Measurements from ENCODE around the gene KLF3. TPM values are rescaled to one million over a fixed set of nuclear protein-coding genes. Genes with fewer than 3 reads are reported as not detected.

The KLF3 gene
- total and polyA plus RNA-seq, 2 of the 4 experiments (the other 2 are of a cell fraction) = 8.2 to 12.6 TPM

- no TSS peak for BruUV-seq (replicated peaks)
- Histone ChIP-seq H3K4me2 (ENCODE audit: low read depth, low read length) (no peak overlapping the region), H3K36me3 (ENCODE audit: control insufficient read depth, insufficient read depth, low read length) (no peaks in the 10 kb centered on the region), H3K9me3 (ENCODE audit: control insufficient read depth, insufficient read depth, low read length) (no peaks in the 10 kb centered on the region), H2AK9ac (replicated peaks; ENCODE audit: low read depth, low read length, poor library complexity) (no peak overlapping the region), H3K4me1 (ENCODE audit: control insufficient read depth, insufficient read depth, low read length) (peaks cover 5% of the 10 kb centered on the region), H4K20me1 (ENCODE audit: insufficient read depth, low read length) (no peaks in the 10 kb centered on the region), H3K9me1 (ENCODE audit: insufficient read depth, low read length) (no peaks in the 10 kb centered on the region), H2BK20ac (ENCODE audit: low read depth, low read length) (no peak overlapping the region), H3K23ac (ENCODE audit: low read depth, low read length) (no peak overlapping the region), H3K27ac (ENCODE audit: insufficient read depth, low read length) (no peak overlapping the region), H3K27me3 (ENCODE audit: control insufficient read depth, insufficient read depth, low read length) (no peaks in the 10 kb centered on the region; the same call in 1 of the 2 replicates), H3K79me1 (ENCODE audit: low read depth in 1 of 2, low read length in 2 of 2) (no peaks in the 10 kb centered on the region), H2AK5ac (ENCODE audit: low read depth, low read length) (no peak overlapping the region), H2BK15ac (ENCODE audit: low read depth, low read length) (no peak overlapping the region), H3K18ac (ENCODE audit: low read depth, low read length) (no peak overlapping the region), H3K4ac (ENCODE audit: low read depth, low read length) (no peak overlapping the region), H4K5ac (ENCODE audit: low read depth, low read length) (no peak overlapping the region), H3K9ac (ENCODE audit: low read depth, low read length) (no peak overlapping the region), H2BK120ac (ENCODE audit: low read depth, low read length) (no peak overlapping the region), H4K8ac (ENCODE audit: low read depth in 2 of 2, low read length in 2 of 2) (no peak overlapping the region), H2AFZ (replicated peaks; ENCODE audit: low read length, poor library complexity) (no peak overlapping the region), H4K91ac (ENCODE audit: insufficient read depth, low read depth, low read length) (no peak overlapping the region), H3K4me3 (ENCODE audit: insufficient read depth, low read depth, low read length) (no peak overlapping the region), H3K56ac (ENCODE audit: extremely low read depth, insufficient read depth, low read length) (no peak overlapping the region), H3K14ac (replicated peaks; ENCODE audit: low read depth, low read length) (no peak overlapping the region), H2BK5ac (ENCODE audit: low read depth, low read length, poor library complexity, severe bottlenecking) (no peak overlapping the region)
- in situ Hi-C loops (cut with MboI; ENCODE audit: low sequenced_read_pairs) (loop anchor here (10.0 kb wide), 1 partner anchor 918 kb away; no protein-coding TSS in a partner anchor), dilution Hi-C loops (cut with HindIII; ENCODE audit: low sequenced_read_pairs, unreplicated experiment) (no loop called here), intact Hi-C loops (cut with micrococcal nuclease) (no loop called here)
- DNase-seq (no peak), ATAC-seq (ENCODE audit: low read depth) (no peak)
- TF ChIP-seq MAZ (IDR thresholded peaks at IDR 0.05; ENCODE audit: borderline replicate concordance, low read depth, low read length) = no peak
- TF ChIP-seq, protein P1, sequence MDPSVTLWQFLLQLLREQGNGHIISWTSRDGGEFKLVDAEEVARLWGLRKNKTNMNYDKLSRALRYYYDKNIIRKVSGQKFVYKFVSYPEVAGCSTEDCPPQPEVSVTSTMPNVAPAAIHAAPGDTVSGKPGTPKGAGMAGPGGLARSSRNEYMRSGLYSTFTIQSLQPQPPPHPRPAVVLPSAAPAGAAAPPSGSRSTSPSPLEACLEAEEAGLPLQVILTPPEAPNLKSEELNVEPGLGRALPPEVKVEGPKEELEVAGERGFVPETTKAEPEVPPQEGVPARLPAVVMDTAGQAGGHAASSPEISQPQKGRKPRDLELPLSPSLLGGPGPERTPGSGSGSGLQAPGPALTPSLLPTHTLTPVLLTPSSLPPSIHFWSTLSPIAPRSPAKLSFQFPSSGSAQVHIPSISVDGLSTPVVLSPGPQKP (IDR thresholded peaks at IDR 0.05; ENCODE audit: borderline replicate concordance, low read depth, low read length) = no peak
- no peak for TF ChIP-seq BHLHE40 (IDR thresholded peaks at IDR 0.05; ENCODE audit: low read depth, low read length)
- no peak for TF ChIP-seq SMC3 (IDR thresholded peaks at IDR 0.05; ENCODE audit: low read depth, low read length)
- no peak for TF ChIP-seq CTCF (conservative IDR thresholded peaks at IDR 0.05; ENCODE audit: low read depth, low read length)
- TF ChIP-seq RCOR1 (IDR thresholded peaks at IDR 0.05; ENCODE audit: insufficient replicate concordance, low read length) = no peak
- TF ChIP-seq NFE2L2 (IDR thresholded peaks at IDR 0.05; ENCODE audit: low read depth, low read length) = no peak
- no peak for TF ChIP-seq MAFK (IDR thresholded peaks at IDR 0.05; ENCODE audit: low read depth, low read length)
- TF ChIP-seq CHD1 (IDR thresholded peaks at IDR 0.05; ENCODE audit: low read depth, low read length) = no peak
- no peak for TF ChIP-seq RAD21 (IDR thresholded peaks at IDR 0.05; ENCODE audit: low read length)
- TF ChIP-seq MXI1 (IDR thresholded peaks at IDR 0.05; ENCODE audit: borderline replicate concordance, low read depth, low read length) = no peak
- no peak for TF ChIP-seq POLR2A (IDR thresholded peaks at IDR 0.05; ENCODE audit: low read depth, low read length)
- ChIA-PET POLR2A (ENCODE audit: unreplicated experiment) (no interaction called here), CTCF (interaction anchor here (1.8 kb wide), 1 partner anchor 48 kb away, joined by 6 read pairs; no protein-coding TSS in a partner anchor)
- WGBS, 2 experiments (ENCODE audit: extremely low coverage in 2 of 2, insufficient read length in 1 of 2) = no CpG with 5 or more reads among the region's 4 CpGs
These were observed 59.1 kb downstream of the KLF3 start for GRCh38 chr4:38723114-38723513.
